Lung microvascular endothelial cell (primary cell): ENCODE data around the gene YTHDF1. TPM values are rescaled to one million over a fixed set of nuclear protein-coding genes. Genes with fewer than 3 reads are reported as not detected.
"Not testable (repeated sequence)": the region's sequence is repeated elsewhere in the genome, so short reads cannot be mapped to it uniquely, and the experiment has no call there.

ENCODE experiments used
- DNase-seq, 2 donors: peaks; one replicate each; pipeline versions ENCODE4 v3.0.0 to v3.0.0-alpha.2; 2010; ENCODE audit warnings: low read depth in 2 of 2
- total RNA-seq: library from RNA; depleted of rRNA; stranded (reverse); fragments of >200 nt; gene quantifications from 2 replicates; pipeline ENCODE4 v1.2.1, GENCODE V29; 2014

Gene YTHDF1
- total RNA-seq, 1 donor from 2014 or later = 16.1 TPM

GRCh38 chr20:63227260-63227659 is 11.3 kb upstream of the YTHDF1 start:
- DNase-seq = no peak

- DNase-seq = no peak
Observed at GRCh38 chr20:63226042-63226943, 10.4 kb upstream of the YTHDF1 start.

- no peak for DNase-seq
Observed at GRCh38 chr20:63225082-63225454, 9.1 kb upstream of the YTHDF1 start.

GRCh38 chr20:63224412-63225081 is 8.6 kb upstream of the YTHDF1 start:
- DNase-seq = peak; percentile 48 to 52

GRCh38 chr20:63223826-63224207 is 7.9 kb upstream of the YTHDF1 start:
- DNase-seq = no peak

GRCh38 chr20:63223121-63223825 is 7.3 kb upstream of the YTHDF1 start:
- peak; percentile 47 to 62 for DNase-seq

- no peak for DNase-seq
Observed at GRCh38 chr20:63222541-63222940, 6.6 kb upstream of the YTHDF1 start.

- not testable (repeated sequence) for DNase-seq
Observed at GRCh38 chr20:63221400-63222053, 5.6 kb upstream of the YTHDF1 start.

GRCh38 chr20:63220696-63221399 is 4.9 kb upstream of the YTHDF1 start:
- no peak for DNase-seq

GRCh38 chr20:63219866-63220521 is 4.1 kb upstream of the YTHDF1 start:
- no peak for DNase-seq

GRCh38 chr20:63219447-63219821 is 3.5 kb upstream of the YTHDF1 start:
- DNase-seq = no peak

GRCh38 chr20:63218701-63219446 is 2.9 kb upstream of the YTHDF1 start:
- no peak for DNase-seq

GRCh38 chr20:63217706-63218105 is 1.8 kb upstream of the YTHDF1 start:
- no peak for DNase-seq

GRCh38 chr20:63216849-63217471 is 1.0 kb upstream of the YTHDF1 start:
- DNase-seq = no peak

- peak; percentile 70 to 75 for DNase-seq
Observed at GRCh38 chr20:63215101-63216040, 560 bp downstream of the YTHDF1 start.

GRCh38 chr20:63214514-63214913 is 1.4 kb downstream of the YTHDF1 start:
- no peak for DNase-seq

- no peak for DNase-seq
Observed at GRCh38 chr20:63212792-63213191, 3.1 kb downstream of the YTHDF1 start.

GRCh38 chr20:63212393-63212730 is 3.6 kb downstream of the YTHDF1 start:
- DNase-seq = no peak
